Measurements from ENCODE around the gene RNF222.

Gene RNF222, protein sequence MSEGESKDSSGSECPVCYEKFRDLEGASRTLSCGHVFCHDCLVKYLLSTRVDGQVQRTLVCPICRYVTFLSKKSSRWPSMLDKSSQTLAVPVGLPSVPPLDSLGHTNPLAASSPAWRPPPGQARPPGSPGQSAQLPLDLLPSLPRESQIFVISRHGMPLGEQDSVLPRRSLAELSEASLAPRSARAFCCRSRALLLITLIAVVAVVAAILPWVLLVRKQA

DNA sequence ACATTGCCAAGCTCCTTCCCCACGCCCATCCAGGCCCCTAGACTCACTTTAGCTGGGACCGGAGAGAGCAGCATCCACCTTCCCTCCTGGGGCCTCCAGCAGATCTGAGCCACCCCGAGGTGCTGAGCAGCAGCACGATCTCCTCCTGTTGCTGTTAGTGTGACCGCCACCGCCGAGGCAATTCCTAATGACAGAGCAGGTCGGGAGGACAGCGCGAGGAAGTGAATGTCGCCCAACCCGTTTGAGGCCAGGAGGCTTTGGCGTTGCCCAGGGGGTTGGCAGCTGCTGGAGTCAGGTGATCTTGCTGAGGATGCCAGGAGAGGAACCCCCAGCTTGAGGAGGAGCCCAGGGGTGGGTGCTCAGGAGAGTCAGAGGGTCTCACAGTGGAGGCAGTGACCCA is at the start of gene RNF222:
TSS of gene RNF222 (minus strand) at position 192 of the 400 bp plus-strand sequence. CDS start 4,366 bp downstream, outside the sequence.
- no peak for DNase-seq (ENCODE audit: low read depth in 2 of 2)

DNA sequence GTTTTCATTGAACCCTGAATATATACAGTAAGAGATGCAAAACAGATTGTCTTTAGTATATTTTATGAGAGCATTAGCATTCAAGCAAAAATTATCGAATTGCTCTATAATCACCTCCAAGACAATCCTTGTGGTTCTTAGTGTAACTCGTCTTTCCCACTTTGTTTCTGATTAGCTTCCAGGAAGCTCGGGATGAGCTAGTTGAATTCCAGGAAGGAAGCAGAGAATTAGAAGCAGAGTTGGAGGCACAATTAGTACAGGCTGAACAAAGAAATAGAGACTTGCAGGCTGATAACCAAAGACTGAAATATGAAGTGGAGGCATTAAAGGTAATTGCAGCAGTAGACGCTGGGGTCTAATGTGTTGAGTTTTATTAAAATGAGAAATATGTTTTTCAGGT is 47.9 kb upstream of the RNF222 start:
- DNase-seq (ENCODE audit: low read depth in 2 of 2): no peak

DNA sequence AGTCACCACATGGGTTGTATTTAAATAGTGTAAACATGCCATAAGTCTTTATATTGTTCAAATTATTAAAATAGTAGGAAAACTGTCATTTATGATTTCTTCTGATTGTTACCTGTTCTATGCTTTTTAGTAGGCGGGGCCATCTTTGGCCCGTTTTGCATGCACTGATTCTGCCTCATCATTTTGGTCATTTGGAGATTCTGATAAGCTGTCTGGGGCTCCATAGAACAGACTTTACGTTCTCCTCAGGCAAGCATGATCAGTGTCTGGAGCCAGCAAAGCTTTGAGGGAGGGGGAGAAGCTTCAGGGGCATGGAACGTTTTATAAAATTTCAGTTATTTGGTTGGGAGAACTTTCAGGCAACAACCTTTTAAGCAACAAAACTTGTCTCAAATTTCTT is 46.9 kb upstream of the RNF222 start:
- DNase-seq (ENCODE audit: low read depth in 2 of 2): no peak

DNA sequence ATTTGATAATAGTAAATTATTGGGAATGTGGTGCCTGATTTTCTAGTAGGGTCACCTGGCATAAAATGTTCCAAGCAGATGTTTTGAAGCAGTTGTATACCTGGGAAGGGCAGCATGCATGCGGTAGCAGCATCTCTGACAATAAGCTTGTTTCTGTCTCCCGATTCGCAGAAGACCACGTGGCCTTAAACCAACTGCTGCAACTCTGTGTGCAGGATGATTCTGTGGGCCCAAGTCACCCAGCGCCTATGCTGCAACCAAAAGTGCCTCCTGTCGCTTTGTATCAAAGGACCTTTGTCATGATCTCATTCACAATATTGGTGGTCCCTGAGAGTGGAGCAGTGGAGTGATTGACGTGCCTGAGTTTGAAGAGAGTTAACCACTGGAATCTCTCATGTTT is 46.1 kb upstream of the RNF222 start:
- DNase-seq (ENCODE audit: low read depth in 2 of 2): no peak

DNA sequence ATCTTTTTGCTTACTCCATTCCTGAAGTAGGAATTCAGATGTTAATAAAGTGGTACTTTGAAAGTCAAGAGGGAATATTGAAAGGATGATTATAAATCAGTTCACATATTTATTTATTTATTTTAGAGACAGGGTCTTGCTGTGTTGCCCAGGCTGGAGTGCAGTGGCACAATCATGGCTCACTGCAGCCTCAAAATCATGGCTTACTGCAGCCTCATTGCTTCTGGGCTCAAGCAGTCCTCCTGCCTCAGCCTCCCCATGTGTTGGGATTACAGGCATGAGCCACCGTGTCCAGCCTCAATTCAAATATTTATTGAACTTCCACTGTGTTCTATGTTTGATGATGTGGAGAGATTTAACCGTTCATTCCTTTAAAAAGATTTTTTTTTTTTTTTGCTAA is 44.7 kb upstream of the RNF222 start:
- DNase-seq (ENCODE audit: low read depth in 2 of 2): no peak

DNA sequence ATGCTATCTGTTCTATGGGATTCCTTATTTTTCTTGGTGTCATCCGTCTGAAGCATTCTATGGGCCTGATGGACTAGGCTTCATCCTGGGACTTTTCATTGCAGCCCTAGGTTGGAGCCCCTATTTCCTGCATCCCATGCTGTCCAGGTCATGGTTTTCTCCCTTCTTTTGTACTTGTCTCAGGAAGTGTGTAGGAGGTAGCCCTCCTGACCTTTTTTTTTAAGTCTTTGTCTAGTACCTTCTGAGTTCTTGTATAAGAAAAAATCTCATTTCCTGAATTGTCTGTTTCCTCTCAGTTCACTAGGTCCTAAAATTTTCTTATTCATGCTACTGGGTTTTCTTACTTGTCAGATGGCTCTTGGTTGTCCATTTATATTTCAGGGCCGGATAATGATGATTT is 44.1 kb upstream of the RNF222 start:
- no peak for DNase-seq (ENCODE audit: low read depth in 2 of 2)

DNA sequence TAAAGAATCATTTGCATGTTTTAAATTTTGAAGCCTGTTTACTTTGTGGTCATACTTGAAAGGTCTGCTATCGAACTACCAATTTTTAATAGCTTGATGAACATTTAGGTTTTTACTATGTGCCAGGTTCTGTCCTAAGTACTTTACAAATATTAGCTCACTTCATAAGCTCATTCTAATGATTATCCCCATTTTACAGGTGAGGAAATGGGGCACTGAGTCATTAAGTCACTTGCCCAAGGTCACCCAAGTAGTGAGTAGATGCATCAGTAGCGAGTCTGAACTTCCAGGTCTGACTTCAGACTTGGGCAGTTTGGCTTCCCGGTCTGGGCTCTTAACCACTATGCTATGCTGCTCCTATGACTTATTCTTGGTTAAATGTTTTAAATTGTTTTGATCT is 42.1 kb upstream of the RNF222 start:
- DNase-seq (ENCODE audit: low read depth in 2 of 2): no peak

DNA sequence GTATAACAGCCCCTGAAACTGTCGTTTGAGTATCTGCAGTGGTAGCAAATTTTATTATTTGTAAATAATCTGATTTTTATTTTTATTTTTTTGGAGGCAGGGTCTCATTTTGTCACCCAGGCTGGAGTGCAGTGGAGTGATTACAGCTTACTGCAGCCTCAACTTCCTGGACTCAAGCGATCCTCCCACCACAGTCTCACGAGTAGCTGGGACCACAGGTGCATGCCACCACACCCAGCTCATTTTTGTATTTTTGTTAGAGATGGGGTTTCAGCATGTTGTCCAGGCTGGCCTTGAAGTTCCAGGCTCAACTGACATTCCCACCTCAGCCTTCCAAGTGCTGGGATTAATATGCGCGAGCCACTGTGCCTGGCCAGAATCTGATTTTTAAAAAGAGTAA is 40.8 kb upstream of the RNF222 start:
- DNase-seq (ENCODE audit: low read depth in 2 of 2): no peak

DNA sequence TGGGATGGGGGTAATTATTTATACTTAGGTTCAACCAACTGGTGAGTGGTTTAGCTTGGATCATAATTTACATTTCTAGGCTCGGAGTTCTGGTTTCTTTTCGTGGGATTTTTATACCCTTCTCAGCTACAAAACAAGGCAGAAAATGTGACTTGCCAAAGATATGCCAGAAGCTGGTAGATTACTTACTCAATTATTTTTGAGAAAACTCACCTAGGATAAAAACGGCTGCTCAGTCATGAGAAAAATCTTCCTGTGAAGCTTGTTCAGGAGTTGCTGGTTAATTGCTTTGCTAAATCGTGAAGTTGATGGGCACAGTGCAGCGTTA is 39.2 kb upstream of the RNF222 start:
- no peak for DNase-seq (ENCODE audit: low read depth in 2 of 2)

DNA sequence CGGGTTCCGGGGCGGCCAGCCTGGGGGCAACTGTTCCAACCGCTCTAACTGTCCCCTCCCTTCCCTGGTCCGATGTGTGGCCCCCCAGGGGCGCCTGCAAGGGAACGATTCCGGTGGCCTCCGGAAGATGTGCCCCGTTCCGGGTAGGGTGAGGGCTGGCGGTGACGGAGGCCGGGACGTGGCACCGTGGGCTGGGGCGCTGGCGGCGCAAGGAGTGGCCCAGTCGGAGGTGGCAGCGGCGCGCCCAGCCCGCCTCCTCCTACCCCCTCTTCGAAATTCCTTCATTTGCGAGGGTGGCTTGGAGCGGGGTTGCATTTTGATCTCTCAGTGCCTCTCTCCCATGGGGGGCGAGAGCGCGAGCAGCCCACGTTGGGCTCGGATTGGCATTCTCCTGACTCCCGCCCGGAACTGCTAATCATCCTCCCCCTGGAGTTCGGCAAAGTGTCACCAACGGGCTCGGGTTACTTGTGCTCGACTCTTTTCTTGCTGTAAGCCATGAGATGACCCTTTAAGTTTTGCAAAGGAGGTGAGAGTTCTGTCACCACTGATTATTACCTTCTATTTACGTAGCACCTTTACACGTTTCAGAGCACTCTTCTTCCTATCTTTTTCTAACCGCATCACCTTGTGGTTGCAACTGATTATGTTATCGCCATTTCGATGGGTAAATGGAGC is 38.7 kb upstream of the RNF222 start:
- peak; percentile 33 to 57 for DNase-seq (ENCODE audit: low read depth in 2 of 2)

DNA sequence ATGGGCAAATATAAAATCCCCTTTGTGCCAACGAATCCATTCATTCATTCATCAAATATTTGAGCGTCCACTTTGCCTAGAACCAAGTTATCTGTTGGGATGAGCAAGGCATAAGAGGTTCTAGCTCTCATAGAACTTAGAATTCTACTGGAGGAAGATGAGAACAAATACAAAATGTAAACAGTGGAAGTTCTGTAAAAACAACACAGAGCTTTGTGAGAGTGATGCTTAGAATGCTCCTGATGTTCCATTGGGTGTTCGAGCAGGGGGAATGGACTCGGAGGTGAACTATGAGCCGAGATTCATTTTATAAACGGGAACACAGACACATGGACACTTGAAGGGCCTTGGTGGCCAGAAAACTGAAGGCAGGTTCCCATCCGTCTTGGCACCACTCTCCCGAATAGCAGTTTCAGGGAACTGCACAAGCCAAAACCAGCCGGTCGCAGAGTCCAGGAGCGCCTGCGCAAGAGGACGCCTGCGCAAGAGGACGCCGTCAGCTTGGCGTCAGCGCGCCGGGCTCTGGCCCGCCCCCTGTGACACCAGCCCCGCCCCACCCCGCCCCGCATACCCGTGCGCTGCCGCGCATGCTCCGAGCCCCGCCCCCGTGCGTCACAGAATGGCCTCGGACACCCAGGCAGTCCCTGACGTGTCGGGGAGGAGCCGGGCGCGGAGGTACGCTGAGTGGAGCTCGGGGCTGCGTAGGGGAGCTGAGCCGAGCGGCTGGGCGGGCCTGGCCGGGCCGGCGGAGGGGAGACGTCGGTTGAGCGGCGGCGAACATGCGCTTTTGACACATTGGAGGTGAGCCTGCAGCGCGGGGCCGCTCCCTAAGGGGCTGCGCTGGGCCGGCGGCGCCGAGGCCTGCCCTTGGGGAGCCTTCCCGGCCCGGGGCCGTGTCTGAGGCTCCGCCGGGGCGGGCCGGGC is 37.9 kb upstream of the RNF222 start, which contains the start of gene NDEL1:
TSS of gene NDEL1 (plus strand) at position 640 of the 924 bp plus-strand sequence. CDS start 8,388 bp downstream, outside the sequence.
- DNase-seq (ENCODE audit: low read depth in 2 of 2): peak; percentile 98 to 99

DNA sequence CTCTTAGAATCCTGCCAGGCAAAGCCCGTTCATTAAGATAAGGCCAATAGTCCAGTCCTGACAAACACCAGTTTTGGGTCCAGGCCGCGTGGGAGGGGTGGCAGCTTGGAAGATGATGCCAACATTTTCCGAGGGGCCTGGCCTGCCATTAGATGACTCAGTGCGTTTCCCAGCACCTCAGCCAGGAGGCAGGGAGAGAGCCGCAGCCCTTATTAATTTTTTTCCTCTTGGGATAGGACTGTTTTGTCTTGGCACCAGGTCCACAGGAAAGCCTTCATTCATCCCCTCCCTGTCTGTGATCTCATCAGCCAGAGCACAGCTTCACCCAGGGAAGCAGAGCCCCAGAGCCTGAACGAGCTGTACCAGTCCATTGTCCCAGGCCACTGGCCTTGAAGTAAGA is 33.3 kb upstream of the RNF222 start:
- DNase-seq (ENCODE audit: low read depth in 2 of 2): no peak

DNA sequence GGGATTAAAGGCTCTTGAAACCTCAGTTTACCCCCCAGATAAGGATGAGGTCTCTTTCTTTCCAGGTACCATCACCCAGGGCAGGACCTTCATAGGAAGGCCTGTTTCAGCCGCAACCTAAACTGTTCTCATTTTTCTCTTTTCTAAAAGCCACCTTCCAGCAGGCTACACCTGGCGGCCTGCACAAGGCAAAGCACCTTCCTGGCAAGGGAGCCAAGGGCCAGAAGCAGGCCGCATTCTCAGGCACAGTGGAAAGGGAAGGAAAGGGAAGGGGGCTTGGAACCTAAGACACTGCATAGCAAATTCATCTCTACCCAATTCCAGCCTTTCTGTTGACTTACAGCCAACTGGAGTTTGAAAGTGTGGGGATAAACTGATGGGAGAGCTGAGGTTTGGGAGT is 29.2 kb upstream of the RNF222 start:
- DNase-seq (ENCODE audit: low read depth in 2 of 2): no peak

DNA sequence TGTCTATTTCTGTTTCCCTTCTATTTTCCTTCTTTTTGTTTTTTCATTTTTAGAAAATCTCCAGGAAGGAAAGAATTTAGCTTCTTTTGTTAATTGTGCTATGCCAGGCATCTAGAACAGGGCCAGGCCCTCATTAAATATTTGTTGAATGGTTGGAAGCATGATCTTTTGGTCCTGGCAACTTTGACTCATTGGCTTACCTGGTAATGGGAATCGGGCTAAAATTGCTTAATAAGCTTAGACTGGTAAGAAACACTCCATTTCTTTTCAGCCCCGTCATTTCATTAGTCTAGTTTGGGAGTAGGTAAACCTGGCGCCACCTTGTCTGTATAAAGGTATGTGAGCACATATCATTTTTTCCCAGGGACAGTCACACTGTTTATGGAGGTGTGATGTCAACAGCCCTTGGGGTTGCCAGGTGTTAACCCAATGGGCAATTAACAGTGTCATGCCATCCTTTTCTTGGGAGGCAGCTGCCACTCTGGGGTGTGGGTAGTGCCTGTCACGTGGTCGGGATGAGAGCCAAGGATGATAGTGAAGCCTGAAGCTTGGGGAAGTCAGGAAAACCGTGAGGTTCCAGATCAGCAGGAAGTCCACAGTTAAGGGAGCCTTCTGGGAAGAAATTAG is 28.6 kb upstream of the RNF222 start:
- DNase-seq (ENCODE audit: low read depth in 2 of 2): no peak

DNA sequence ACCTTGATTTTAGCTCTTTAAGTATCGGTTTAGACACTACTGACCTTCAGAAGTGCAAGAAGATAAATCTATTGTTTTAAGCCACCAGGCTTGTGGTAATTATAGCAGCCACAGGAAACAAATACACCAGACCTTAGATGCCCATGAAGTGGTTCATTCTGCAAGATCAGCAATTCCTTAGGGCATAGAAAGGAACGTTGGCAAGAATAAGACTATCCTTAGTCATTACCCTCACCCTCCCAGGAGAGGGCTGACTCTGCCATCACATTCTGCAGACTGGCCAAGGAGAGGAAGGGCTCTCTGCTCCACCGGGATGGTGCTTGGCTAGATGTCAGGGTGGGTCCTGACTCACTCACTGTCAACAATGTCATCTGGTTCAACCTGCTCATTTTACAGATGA is 23.9 kb upstream of the RNF222 start:
- no peak for DNase-seq (ENCODE audit: low read depth in 2 of 2)

DNA sequence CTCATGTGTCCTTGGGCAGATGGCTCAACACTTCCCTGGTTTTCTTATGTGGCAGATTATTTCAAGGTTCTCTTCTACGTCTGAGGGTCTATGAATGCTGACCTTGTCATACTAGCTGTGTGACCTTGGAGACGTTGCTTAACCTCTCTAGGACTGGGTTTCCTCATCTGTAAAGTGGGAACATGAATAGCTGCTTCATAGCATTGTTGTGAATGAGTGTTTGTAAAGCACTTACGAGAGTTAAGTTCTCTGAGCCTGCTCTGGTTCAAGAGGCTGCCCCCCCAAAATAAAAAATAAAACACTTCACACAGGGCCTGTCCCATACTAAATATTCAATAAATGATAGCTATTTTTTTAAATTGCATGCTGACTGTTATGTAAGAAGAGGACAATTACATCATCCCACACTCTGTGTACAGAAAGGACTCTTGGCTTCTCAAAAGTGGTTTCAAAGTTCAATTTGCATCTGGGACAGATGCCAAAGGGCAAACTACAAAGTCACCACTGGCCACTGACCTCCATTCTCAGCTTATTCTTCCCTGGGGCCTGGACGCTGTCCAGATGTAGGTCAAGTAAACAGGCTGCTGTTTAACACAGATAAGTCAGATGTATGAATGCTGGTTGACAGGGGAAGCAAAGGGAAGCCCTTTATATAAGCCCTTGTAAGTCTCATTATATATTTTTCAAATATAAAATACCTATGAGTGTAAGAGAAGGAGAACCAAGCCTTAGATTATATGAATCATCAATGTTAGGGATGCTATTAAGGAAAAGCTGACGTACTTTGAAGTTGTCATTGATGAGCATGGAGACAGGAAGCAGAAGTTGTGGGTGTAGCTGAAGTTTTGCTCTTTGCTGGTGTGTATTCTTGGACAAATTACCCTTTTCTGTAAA is 22.7 kb upstream of the RNF222 start:
- no peak for DNase-seq (ENCODE audit: low read depth in 2 of 2)

DNA sequence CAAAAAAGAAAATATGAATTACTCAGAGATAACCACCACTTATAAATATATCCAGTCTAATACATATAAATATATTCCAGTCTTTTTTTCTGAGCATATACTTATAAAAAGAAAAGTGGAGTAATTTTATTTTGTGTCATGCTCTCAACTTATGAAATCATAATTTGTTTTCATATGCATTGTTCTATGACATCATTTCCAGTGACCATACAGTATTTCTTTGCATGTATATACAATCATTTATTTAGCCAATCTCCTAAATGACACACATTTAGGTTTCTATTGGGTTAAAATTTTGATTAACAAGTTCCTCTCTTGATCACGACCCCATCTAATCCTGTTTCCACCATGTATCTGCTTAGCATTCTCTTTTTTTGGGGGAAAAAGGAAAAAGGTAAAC is 21.7 kb upstream of the RNF222 start:
- DNase-seq (ENCODE audit: low read depth in 2 of 2): no peak

DNA sequence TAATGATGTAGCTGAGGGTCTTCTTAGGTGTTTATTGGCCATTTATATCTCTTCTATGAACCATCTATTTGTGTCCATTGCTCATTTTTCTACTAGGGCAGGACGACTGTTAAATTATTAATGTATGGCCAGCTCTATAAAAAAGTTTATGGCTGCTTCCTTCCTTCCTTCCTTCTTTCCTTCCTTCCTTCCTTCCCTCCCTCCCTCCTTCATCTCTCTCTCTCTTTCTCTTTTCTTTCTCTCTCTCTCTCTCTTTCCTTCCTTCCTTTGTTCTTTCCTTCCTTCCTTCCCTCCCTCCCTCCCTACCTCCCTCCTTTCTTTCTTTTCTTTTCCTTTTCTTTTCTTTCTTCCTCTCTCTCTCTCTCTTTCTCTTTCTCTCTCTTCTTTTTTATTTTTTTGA is 20.8 kb upstream of the RNF222 start:
- no peak for DNase-seq (ENCODE audit: low read depth in 2 of 2)

DNA sequence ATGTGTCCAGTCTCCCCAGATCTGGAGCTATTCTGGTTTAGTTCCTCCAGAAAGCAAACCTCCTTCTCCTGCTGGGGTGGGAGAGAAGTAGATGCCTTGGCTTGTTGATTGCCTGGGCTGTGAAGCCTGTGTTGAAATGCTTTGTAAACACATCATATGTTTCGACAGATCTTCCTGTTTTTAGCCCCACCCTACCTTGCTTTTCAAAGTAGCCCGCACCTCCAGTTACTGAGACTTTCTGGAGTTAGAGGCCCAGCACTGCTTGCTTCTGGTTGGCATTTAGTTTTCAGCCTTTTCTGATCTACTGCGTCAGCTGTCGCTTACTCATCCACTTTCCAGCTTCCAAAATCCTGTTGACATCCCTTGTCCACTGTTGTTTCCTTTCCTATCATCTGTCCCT is 20.2 kb upstream of the RNF222 start:
- DNase-seq (ENCODE audit: low read depth in 2 of 2): no peak

DNA sequence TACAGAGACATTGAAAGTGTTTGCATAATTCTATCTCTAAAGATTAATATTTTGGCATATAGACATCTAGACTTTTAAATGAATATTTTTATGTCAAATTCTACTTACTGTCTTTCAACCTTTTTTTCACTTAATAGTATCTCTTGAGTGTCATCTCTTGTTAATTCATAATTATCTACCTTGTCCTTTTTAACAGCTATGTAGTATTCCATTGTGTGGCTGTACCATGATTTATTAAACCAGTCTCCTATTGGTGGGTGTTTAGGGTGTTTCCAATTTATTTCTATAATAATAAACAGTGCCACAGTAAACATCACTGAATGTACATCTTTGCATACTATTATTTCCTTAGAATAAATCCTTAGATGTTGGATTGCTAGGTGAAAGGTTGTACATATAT is 16.3 kb upstream of the RNF222 start:
- DNase-seq (ENCODE audit: low read depth in 2 of 2): no peak

DNA sequence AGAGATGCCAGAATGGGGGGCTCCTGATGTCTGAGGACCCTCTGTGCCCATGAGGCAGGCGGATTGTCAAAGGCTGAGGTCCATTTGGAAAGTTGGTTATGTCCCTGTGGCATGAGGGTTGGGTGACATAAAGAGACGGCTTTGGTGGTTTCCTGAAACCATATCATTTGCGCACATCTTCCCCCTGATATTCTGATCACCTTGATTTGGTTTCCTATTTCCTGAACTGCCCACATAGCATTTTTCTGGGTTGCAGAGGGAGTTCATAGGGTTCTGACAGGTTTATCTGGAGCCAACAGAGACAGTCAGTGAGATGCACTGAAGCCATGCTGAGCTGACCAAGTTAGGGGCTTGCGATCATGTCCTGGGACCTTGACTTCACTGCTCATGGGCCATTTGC is 15.7 kb upstream of the RNF222 start:
- DNase-seq (ENCODE audit: low read depth in 2 of 2): no peak
